IPS-18a (cell line): ENCODE results near the gene ELMO3.

ENCODE experiments used
- H3K27ac ChIP-seq: one replicate; pipeline ENCODE4 v1.5.1; 2013; ENCODE audit warnings: low read length
- H3K27me3 ChIP-seq: one replicate; pipeline ENCODE4 v1.6.1; 2013; ENCODE audit warnings: mild to moderate bottlenecking, low read length; ENCODE audit not compliant: control insufficient read depth, insufficient read depth
- H3K36me3 ChIP-seq: one replicate; pipeline ENCODE4 v1.6.1; 2013; ENCODE audit warnings: low read depth, low read length; ENCODE audit not compliant: control insufficient read depth
- H3K4me1 ChIP-seq: one replicate; pipeline ENCODE4 v1.6.1; 2013; ENCODE audit warnings: low read depth, low read length; ENCODE audit not compliant: control insufficient read depth
- H3K4me3 ChIP-seq: one replicate; pipeline ENCODE4 v1.5.1; 2013; ENCODE audit warnings: low read length
- H3K9ac ChIP-seq: one replicate; pipeline ENCODE4 v1.6.1; 2013; ENCODE audit warnings: mild to moderate bottlenecking, low read length, moderate library complexity
- H3K9me3 ChIP-seq: one replicate; pipeline ENCODE4 v1.6.1; 2013; ENCODE audit warnings: low read depth, low read length; ENCODE audit not compliant: control insufficient read depth

Gene ELMO3

GRCh38 chr16:67244387-67245185 is 45.7 kb downstream of the ELMO3 start:
- Histone ChIP-seq H3K27ac (no peak overlapping the region), H3K9me3 (no peaks in the 10 kb centered on the region), H3K9ac (peak overlapping the region; percentile 7), H3K27me3 (peaks cover 15% of the 10 kb centered on the region), H3K4me1 (peaks cover 27% of the 10 kb centered on the region), H3K36me3 (no peaks in the 10 kb centered on the region), H3K4me3 (no peak overlapping the region)

DNA sequence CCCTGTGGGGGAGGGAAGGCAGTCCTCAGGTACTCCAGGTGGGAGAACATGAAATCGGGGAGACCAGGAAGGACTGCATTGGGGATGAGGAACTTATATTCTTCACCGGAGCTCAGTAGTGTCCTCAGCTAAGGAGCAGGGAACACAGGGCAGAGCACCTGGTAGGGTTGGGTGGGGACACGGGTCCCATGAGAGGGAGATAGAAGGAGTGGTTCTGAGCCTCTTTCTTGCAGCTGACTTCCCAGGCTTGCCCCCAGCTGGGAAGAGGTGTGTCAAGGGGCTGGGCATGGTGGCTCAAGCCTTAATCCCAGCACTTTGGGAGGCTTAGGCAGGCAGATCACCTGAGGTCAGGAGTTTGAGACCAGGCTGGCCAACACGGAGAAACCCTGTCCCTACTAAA is 46.3 kb downstream of the ELMO3 start:
- H3K27ac ChIP-seq: no peak overlapping the region
- no peaks in the 10 kb centered on the region for H3K9me3 ChIP-seq
- H3K4me1 ChIP-seq: peaks cover 31% of the 10 kb centered on the region
- H3K36me3 ChIP-seq: no peaks in the 10 kb centered on the region
- peak overlapping the region; percentile 76 for H3K4me3 ChIP-seq
- H3K27me3 ChIP-seq: peaks cover 21% of the 10 kb centered on the region
- peak overlapping the region; percentile 62 for H3K9ac ChIP-seq

DNA sequence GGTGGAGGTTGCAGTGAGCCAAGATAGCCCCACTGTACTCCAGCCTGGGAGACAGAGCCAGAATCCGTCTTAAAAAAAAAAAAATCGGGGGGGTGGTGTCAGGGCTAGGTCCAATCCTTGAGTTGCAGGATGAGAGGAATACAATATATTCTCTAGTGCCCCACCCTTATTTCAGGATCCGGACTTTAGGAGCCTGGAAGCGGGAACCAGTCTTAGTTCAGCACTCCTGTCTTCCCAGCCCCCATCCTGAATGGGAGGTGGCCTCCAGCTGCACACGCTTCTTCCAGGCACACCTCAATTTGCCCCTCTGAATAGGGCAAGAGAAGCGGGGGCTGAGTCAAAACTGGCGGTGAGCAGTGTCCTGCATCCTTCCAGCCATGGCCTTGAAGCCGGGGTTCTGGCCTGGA is 46.7 kb downstream of the ELMO3 start:
- H3K4me3 ChIP-seq: peak overlapping the region; percentile 76
- H3K27me3 ChIP-seq: peaks cover 26% of the 10 kb centered on the region
- H3K9ac ChIP-seq: peak overlapping the region; percentile 62
- no peaks in the 10 kb centered on the region for H3K9me3 ChIP-seq
- peaks cover 31% of the 10 kb centered on the region for H3K4me1 ChIP-seq
- H3K36me3 ChIP-seq: no peaks in the 10 kb centered on the region
- peak overlapping the region; percentile 28 for H3K27ac ChIP-seq

GRCh38 chr16:67246081-67246755 is 47.3 kb downstream of the ELMO3 start:
- H3K27ac ChIP-seq: peak overlapping the region; percentile 28
- peak overlapping the region; percentile 76 for H3K4me3 ChIP-seq
- peaks cover 30% of the 10 kb centered on the region for H3K4me1 ChIP-seq
- peak overlapping the region; percentile 62 for H3K9ac ChIP-seq
- no peaks in the 10 kb centered on the region for H3K9me3 ChIP-seq
- peaks cover 30% of the 10 kb centered on the region for H3K27me3 ChIP-seq
- H3K36me3 ChIP-seq: no peaks in the 10 kb centered on the region

DNA sequence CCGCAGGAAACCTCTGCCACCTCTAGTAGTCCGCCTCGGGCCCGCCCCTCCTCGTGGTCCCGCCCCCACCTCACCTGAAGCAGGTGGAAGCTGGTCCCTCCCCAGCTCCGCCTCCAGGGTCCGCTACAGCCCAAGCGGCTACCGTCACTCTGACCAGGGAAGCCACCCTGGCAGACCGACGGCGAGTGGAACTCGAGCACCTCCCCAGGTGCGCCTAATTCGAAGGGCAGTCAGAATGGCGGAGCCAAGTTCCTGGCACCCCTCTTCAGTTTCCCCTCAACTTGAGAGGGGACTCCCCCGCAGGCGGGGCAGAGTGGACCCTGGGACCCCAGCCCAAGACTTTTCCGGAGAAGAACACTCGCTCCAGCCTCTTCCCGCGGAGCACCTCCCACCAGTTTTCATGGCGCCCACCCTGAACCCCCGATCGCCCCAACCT is 47.8 kb downstream of the ELMO3 start:
- Histone ChIP-seq H3K27me3 (peaks cover 30% of the 10 kb centered on the region), H3K9me3 (no peaks in the 10 kb centered on the region), H3K9ac (peak overlapping the region; percentile 62), H3K4me1 (peaks cover 24% of the 10 kb centered on the region), H3K27ac (no peak overlapping the region), H3K36me3 (no peaks in the 10 kb centered on the region), H3K4me3 (peak overlapping the region; percentile 76)

GRCh38 chr16:67247192-67248072 is 48.5 kb downstream of the ELMO3 start, which contains the start of gene FHOD1:
Gene FHOD1, minus strand, starts transcription at chr16:67247481. Its CDS starts 71 bp downstream, at chr16:67247410.
- Histone ChIP-seq H3K27ac (peak within 1 kb of the TSS; percentile 28), H3K27me3 (peaks cover 30% of the 10 kb centered on the region), H3K4me3 (peak within 1 kb of the TSS; percentile 76), H3K9ac (peak within 1 kb of the TSS; percentile 62), H3K9me3 (no peaks in the 10 kb centered on the region), H3K4me1 (peaks cover 24% of the 10 kb centered on the region), H3K36me3 (no peaks in the 10 kb centered on the region)

DNA sequence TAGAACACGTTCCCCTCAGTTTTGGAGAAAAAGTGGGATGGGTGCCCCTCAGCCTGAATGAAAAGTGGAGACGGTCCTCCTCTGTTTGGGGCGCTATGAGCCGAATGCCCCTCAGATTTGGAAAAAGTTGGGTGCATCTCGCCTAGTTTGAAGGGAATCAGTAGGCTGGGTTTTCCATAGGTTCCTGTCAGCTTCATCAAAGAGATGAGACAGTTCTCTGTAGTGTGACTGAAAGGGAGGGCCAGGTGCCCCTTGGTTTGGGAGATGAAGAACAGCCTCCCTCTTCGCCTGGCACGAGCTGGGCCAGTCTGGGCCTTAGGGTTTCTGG is 49.1 kb downstream of the ELMO3 start:
- Histone ChIP-seq H3K27me3 (peaks cover 30% of the 10 kb centered on the region), H3K9me3 (no peaks in the 10 kb centered on the region), H3K4me1 (peaks cover 24% of the 10 kb centered on the region), H3K4me3 (peak overlapping the region; percentile 76), H3K9ac (no peak overlapping the region), H3K36me3 (no peaks in the 10 kb centered on the region), H3K27ac (no peak overlapping the region)

- Histone ChIP-seq H3K4me1 (peaks cover 24% of the 10 kb centered on the region), H3K27ac (no peak within 1 kb of the TSS)
Observed at GRCh38 chr16:67248401-67249177, 49.7 kb downstream of the ELMO3 start, which contains the start of gene SLC9A5. Gene SLC9A5, plus strand, starts transcription at chr16:67248979. Its CDS starts 36 bp downstream, at chr16:67249015.

DNA sequence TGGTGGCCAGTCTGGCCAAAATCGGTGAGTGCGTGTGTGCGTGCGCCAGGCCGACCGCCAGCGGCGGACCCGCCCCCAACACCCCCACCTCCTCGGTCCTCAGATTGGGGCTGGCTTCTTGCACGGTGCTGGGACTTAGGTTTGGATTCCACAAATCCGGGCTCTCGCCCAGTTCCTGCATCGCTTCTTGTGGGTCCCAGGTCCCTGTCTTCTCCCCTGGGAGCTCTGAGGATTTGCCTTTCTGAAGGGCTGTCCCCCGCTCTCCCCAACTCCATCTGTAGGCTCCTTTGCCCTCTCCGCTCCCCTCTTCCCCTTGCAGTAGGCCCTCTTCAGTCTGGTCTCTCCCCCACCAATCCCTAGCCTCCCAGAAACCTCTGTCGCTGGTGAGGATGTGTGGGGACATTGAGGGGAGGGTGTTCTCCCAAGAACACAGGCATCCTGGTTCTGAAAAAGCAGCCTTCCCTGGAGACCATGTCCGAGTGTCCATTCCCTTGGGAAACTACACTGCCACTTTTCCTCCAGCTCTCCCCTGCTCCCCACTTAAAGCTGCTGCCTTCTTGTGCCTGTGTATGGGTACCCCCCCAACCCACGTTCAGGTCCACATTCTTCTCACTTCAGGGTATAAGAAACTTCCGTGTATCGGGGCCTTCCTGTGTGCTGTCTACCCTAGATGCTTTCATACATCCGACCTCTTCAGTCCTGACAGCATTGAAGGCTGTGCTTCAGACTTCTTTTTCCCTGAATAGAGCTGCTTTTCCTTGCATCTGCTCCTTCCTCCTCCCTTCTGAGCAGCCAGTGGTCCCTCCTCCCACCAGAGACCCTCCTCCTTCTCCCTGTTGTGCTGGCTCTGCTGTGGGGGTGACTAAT is 50.5 kb downstream of the ELMO3 start:
- Histone ChIP-seq H3K27me3 (peaks cover 30% of the 10 kb centered on the region), H3K36me3 (no peaks in the 10 kb centered on the region), H3K27ac (no peak overlapping the region), H3K9me3 (no peaks in the 10 kb centered on the region), H3K4me1 (peaks cover 24% of the 10 kb centered on the region), H3K4me3 (peak overlapping the region; percentile 76), H3K9ac (no peak overlapping the region)

More at GRCh38 chr16:67248401-67249177, 49.7 kb downstream of the ELMO3 start, which contains the start of gene SLC9A5:
- peak within 1 kb of the TSS; percentile 76 for H3K4me3 ChIP-seq
- peaks cover 30% of the 10 kb centered on the region for H3K27me3 ChIP-seq
- peak within 1 kb of the TSS; percentile 46 for H3K9ac ChIP-seq
- H3K9me3 ChIP-seq: no peaks in the 10 kb centered on the region
- H3K36me3 ChIP-seq: no peaks in the 10 kb centered on the region

- H3K9me3 ChIP-seq: no peaks in the 10 kb centered on the region
- peaks cover 30% of the 10 kb centered on the region for H3K27me3 ChIP-seq
- H3K4me1 ChIP-seq: peaks cover 23% of the 10 kb centered on the region
- no peak overlapping the region for H3K9ac ChIP-seq
- no peak overlapping the region for H3K27ac ChIP-seq
- peak overlapping the region; percentile 76 for H3K4me3 ChIP-seq
- H3K36me3 ChIP-seq: no peaks in the 10 kb centered on the region
Observed at GRCh38 chr16:67250045-67250327, 51.1 kb downstream of the ELMO3 start.
